GM12878 (cell line): ENCODE measurements around the gene CIB4. TPM values are rescaled to one million over a fixed set of nuclear protein-coding genes. Genes with fewer than 3 reads are reported as not detected.

Source experiments
- ATAC-seq: fragments of 200-7000 bp; cut with Tn5 transposase; 3 replicates; pipeline ENCODE4 v1.9.1; 2020; ENCODE audit warnings: mild to moderate bottlenecking, moderate library complexity
- BruUV-seq: library from RNA; stranded (reverse); fragments of 400-500 nt; replicated peaks from 2 replicates; lab custom pipeline; 2021; lab: Mats Ljungman, UMichigan
- CTCF ChIA-PET: fragments of 300-600 bp; sonication (Branson Sonifier 250); formaldehyde crosslinking; extraction: SDS; loops from one replicate; lab custom pipeline; 2021; ENCODE audit warnings: inconsistent platforms; lab: Yijun Ruan, JAX
- POLR2A ChIA-PET: fragments of 350-600 bp; formaldehyde crosslinking; extraction: SDS; loops from one replicate; lab custom pipeline; 2021; ENCODE audit warnings: inconsistent platforms; lab: Charles Lee
- RAD21 ChIA-PET: fragments of 300-600 bp; sonication (Branson Sonifier 250); formaldehyde crosslinking; loops from one replicate; lab custom pipeline; 2023; ENCODE audit warnings: antibody characterized with exemption; ENCODE audit not compliant: unreplicated experiment; lab: Charles Lee
- SMC1A ChIA-PET: fragments of 300-600 bp; sonication (Branson Sonifier 250); formaldehyde crosslinking; loops from one replicate; lab custom pipeline; 2023; ENCODE audit not compliant: unreplicated experiment, uncharacterized antibody; lab: Charles Lee
- DNase-seq: peaks from one replicate; pipeline ENCODE4 v3.0.0-alpha.2; 2011; ENCODE audit warnings: low read depth, low spot score
- FAIRE-seq: peaks from 3 replicates; lab custom pipeline; 2011; peaks lifted over from hg19 to GRCh38; lab: Jason Lieb, UNC
- H2AFZ ChIP-seq: 2 replicates; pipeline ENCODE4 v1.6.0; 2011; ENCODE audit warnings: low read depth, low read length, control low read depth; ENCODE audit not compliant: control insufficient read depth
- H3K27ac ChIP-seq: 2 replicates; pipeline ENCODE4 v1.5.1; 2011; ENCODE audit warnings: control low read depth; ENCODE audit not compliant: control insufficient read depth, insufficient read depth
- H3K27me3 ChIP-seq, 2 experiments: replicated peaks in 1 of 2; 2 replicates each; pipeline versions ENCODE4 v1.6.0 to v1.6.1; 2011; ENCODE audit warnings: low read length in 1 of 2; ENCODE audit not compliant: control insufficient read depth in 2 of 2, insufficient read depth in 2 of 2
- H3K36me3 ChIP-seq, 2 experiments: 2 replicates each; pipeline ENCODE4 v1.5.1; 2011; ENCODE audit warnings: low read length in 1 of 2; ENCODE audit not compliant: control insufficient read depth in 2 of 2, insufficient read depth in 2 of 2
- H3K4me1 ChIP-seq: 2 replicates; pipeline ENCODE4 v1.6.1; 2011; ENCODE audit warnings: mild to moderate bottlenecking, low read length, moderate library complexity, mixed read lengths; ENCODE audit not compliant: control insufficient read depth, insufficient read depth
- H3K4me2 ChIP-seq: 2 replicates; pipeline ENCODE4 v1.6.0; 2011; ENCODE audit warnings: control low read depth; ENCODE audit not compliant: control insufficient read depth, insufficient read depth
- H3K4me3 ChIP-seq: fragments of 200-600 bp; sonication (generic); 2 replicates; pipeline ENCODE4 v1.5.1; 2016
- H3K79me2 ChIP-seq: 2 replicates; pipeline ENCODE4 v1.6.0; 2011; ENCODE audit warnings: low read length; ENCODE audit not compliant: control insufficient read depth, insufficient read depth
- H3K9ac ChIP-seq: 2 replicates; pipeline ENCODE4 v1.8.0; 2011; ENCODE audit warnings: low read length, control low read depth, mixed read lengths; ENCODE audit not compliant: control insufficient read depth, insufficient read depth
- H3K9me3 ChIP-seq: replicated peaks from 3 replicates; pipeline ENCODE4 v1.5.1; 2011; ENCODE audit warnings: mild to moderate bottlenecking, low read length; ENCODE audit not compliant: control insufficient read depth, insufficient read depth
- H4K20me1 ChIP-seq: 2 replicates; pipeline ENCODE4 v1.6.0; 2011; ENCODE audit not compliant: control insufficient read depth, insufficient read depth
- NKRF ChIP-seq: fragments of 450-650 bp; conservative IDR thresholded peaks from 2 replicates; pipeline ENCODE4 v1.6.1; 2017; ENCODE audit warnings: mild to moderate bottlenecking, moderate library complexity
- NR2C2 ChIP-seq: IDR thresholded peaks from 2 replicates; pipeline ENCODE4 v1.6.1; 2011; ENCODE audit warnings: borderline replicate concordance, low read depth; ENCODE audit not compliant: control insufficient read depth, insufficient read length
- PAX5 ChIP-seq: IDR thresholded peaks from 2 replicates; pipeline ENCODE4 v1.6.1; 2011; ENCODE audit warnings: low read depth, low read length, borderline replicate concordance
- PBX3 ChIP-seq: IDR thresholded peaks from 2 replicates; pipeline ENCODE4 v1.6.1; 2011; ENCODE audit warnings: mild to moderate bottlenecking, low read depth, low read length, moderate library complexity; ENCODE audit not compliant: insufficient replicate concordance
- POLR2AphosphoS2 ChIP-seq: IDR thresholded peaks from 2 replicates; pipeline ENCODE4 v1.6.1; 2011; ENCODE audit warnings: low read depth, mild to moderate bottlenecking, low read length, improper control_type of control experiment, moderate library complexity
- SPI1 ChIP-seq: IDR thresholded peaks from 2 replicates; pipeline ENCODE4 v1.6.1; 2011; ENCODE audit warnings: low read depth, mild to moderate bottlenecking, low read length, moderate library complexity, borderline replicate concordance; ENCODE audit not compliant: insufficient read depth
- STAT3 ChIP-seq: IDR thresholded peaks from 2 replicates; pipeline ENCODE4 v1.6.1; 2011; ENCODE audit warnings: low read depth, low read length, improper control_type of control experiment
- ZZZ3 ChIP-seq: IDR thresholded peaks from 2 replicates; pipeline ENCODE4 v1.6.1; 2011; ENCODE audit warnings: low read depth; ENCODE audit not compliant: control insufficient read depth, insufficient read length
- WGBS: methylation state at CpG from one replicate; pipeline ENCODE4 v1.1.6; 2016; ENCODE audit warnings: low lambda C conversion rate; ENCODE audit not compliant: insufficient replicate concordance, insufficient coverage; ENCODE audit errors: missing lambda C conversion rate; 5-methylcytosine and 5-hydroxymethylcytosine counted together
- in situ Hi-C: fragments of 300-500 bp; cut with MboI; formaldehyde crosslinking; loops from 9 replicates; pipeline ENCODE4 v1.14.3; 2018; ENCODE audit warnings: mixed read lengths
- intact Hi-C: fragments of 100-400 bp; cut with micrococcal nuclease; formaldehyde crosslinking; loops from one replicate; pipeline ENCODE4 v1.14.2; 2022; ENCODE audit not compliant: unreplicated experiment
- polyA plus RNA-seq, 11 experiments: library from polyadenylated mRNA; depleted of rRNA in 4 of 11; unstranded in 6 of 11; stranded (reverse) in 5 of 11; fragments of >200 nt; fragmentation: Nextera tagmentation in 4 of 11; fragmentation: Illumina TruSeq in 1 of 11; extraction: Ambion mirVana in 4 of 11; extraction: Trizol in 1 of 11; gene quantifications; 1 replicate in 1 of 11; 2 replicates in 10 of 11; pipeline versions ENCODE4 v1.2.1 to v1.2.3, GENCODE V29; 2011 to 2016; ENCODE audit warnings: inconsistent platforms in 2 of 11, missing spikeins in 2 of 11, low read depth in 1 of 11
- total RNA-seq, 4 experiments: library from RNA; depleted of rRNA in 3 of 4; stranded (reverse); fragments of >200 nt in 3 of 4; fragmentation: Illumina TruSeq in 1 of 4; extraction: Trizol in 1 of 4; gene quantifications; 2 replicates each; pipeline versions ENCODE4 v1.2.1 to v1.2.3, GENCODE V29; 2013 to 2021

Gene CIB4
- total and polyA plus RNA-seq, 10 of the 15 experiments (the other 5 are each of a cell fraction or from before 2014, with no cell fraction given), result not detected

GRCh38 chr2:26668041-26668440 is 26.9 kb upstream of the CIB4 start:
- Histone ChIP-seq H3K4me1 (no peaks in the 10 kb centered on the region), H3K79me2 (no peaks in the 10 kb centered on the region), H3K36me3 (no peaks in the 10 kb centered on the region), H3K9ac (no peak overlapping the region), H3K4me3 (no peak overlapping the region), H4K20me1 (no peaks in the 10 kb centered on the region), H3K27me3 (peaks cover 0 to 6% of the 10 kb centered on the region in 2 experiments), H3K4me2 (no peak overlapping the region), H3K27ac (no peak overlapping the region), H2AFZ (no peak overlapping the region), H3K9me3 (no peaks in the 10 kb centered on the region)
- FAIRE-seq, result no peak
- no peak for DNase-seq
- POLR2A ChIA-PET, result interaction anchor here (0.7 kb wide), 1 partner anchor 315 kb away, joined by 4 read pairs; no protein-coding TSS in a partner anchor
- SMC1A ChIA-PET, result no interaction called here
- 10% methylated on average over 4 of the region's 4 CpGs for WGBS
- no TSS peak for BruUV-seq
- RAD21 ChIA-PET, result no interaction called here
- ATAC-seq, result no peak
- CTCF ChIA-PET, result interaction anchor here (0.6 to 1.3 kb wide), 2 partner anchors 42 to 90 kb away, joined by 3 read pairs; no protein-coding TSS in a partner anchor
- TF ChIP-seq SPI1 (no peak), PAX5 (no peak), NR2C2 (no peak), POLR2AphosphoS2 (no peak), ZZZ3 (no peak), PBX3 (no peak), STAT3 (no peak), NKRF (no peak)
- in situ Hi-C loops (no loop called here), intact Hi-C loops (no loop called here)
